Activated gamma-delta T cell treated with Interleukin-2 at 50 U/mL for 16 hours (primary cell): Measurements from ENCODE around the gene MADCAM1.
A peak's percentile ranks its signal among the peaks of the same experiment; 100 is the strongest.
"Not testable (repeated sequence)": the region's sequence is repeated elsewhere in the genome, so short reads cannot be mapped to it uniquely, and the experiment has no call there.

Source experiments
- DNase-seq: peaks from one replicate; pipeline ENCODE4 v3.0.0-alpha.2; 2020

MADCAM1 gene

GRCh38 chr19:467554-467953, 28.7 kb upstream of the MADCAM1 start:
- DNase-seq, result no peak

- no peak for DNase-seq
These were observed 27.6 kb upstream of the MADCAM1 start for GRCh38 chr19:468587-469256.

- no peak for DNase-seq
These were observed 26.5 kb upstream of the MADCAM1 start for GRCh38 chr19:469833-470232.

- DNase-seq, result no peak
These were observed 25.6 kb upstream of the MADCAM1 start for GRCh38 chr19:470701-471100.

GRCh38 chr19:472005-472858, 24.1 kb upstream of the MADCAM1 start:
- DNase-seq, result no peak

GRCh38 chr19:474126-475078, 21.9 kb upstream of the MADCAM1 start:
- no peak for DNase-seq

GRCh38 chr19:475360-475759, 20.9 kb upstream of the MADCAM1 start:
- DNase-seq, result no peak

GRCh38 chr19:478236-478903, 17.9 kb upstream of the MADCAM1 start:
- DNase-seq, result no peak

- DNase-seq, result no peak
These were observed 17.3 kb upstream of the MADCAM1 start for GRCh38 chr19:478976-479375.

- peak; percentile 41 for DNase-seq
These were observed 16.1 kb upstream of the MADCAM1 start for GRCh38 chr19:480016-480855.

GRCh38 chr19:481100-481499, 15.2 kb upstream of the MADCAM1 start:
- DNase-seq, result not testable (repeated sequence)

GRCh38 chr19:482186-483041, 13.9 kb upstream of the MADCAM1 start:
- no peak for DNase-seq

- DNase-seq, result no peak
These were observed 12.8 kb upstream of the MADCAM1 start for GRCh38 chr19:483332-484072.

- no peak for DNase-seq
These were observed 11.8 kb upstream of the MADCAM1 start for GRCh38 chr19:484494-484893.

- DNase-seq, result no peak
These were observed 11.2 kb upstream of the MADCAM1 start for GRCh38 chr19:485077-485476.

- no peak for DNase-seq
These were observed 10.6 kb upstream of the MADCAM1 start for GRCh38 chr19:485583-486236.

- DNase-seq, result peak; percentile 92
These were observed 7.5 kb upstream of the MADCAM1 start for GRCh38 chr19:488505-489417.
